GM12892 (cell line): ENCODE data around the gene GIPC2.

Source experiments
- POLR2AphosphoS5 ChIP-seq: IDR thresholded peaks from 2 replicates; pipeline ENCODE4 v1.6.1; 2011; ENCODE audit warnings: low read depth, low read length, control low read depth
- TAF1 ChIP-seq: IDR thresholded peaks from 2 replicates; pipeline ENCODE4 v1.6.1; 2011; ENCODE audit warnings: low read depth, mild to moderate bottlenecking, control low read depth, low read length, borderline replicate concordance

- TF ChIP-seq TAF1 (no peak), POLR2AphosphoS5 (no peak)
Measured at GRCh38 chr1:78122389-78122788, 76.6 kb downstream of the GIPC2 start.
